ENCODE results near the gene MRPL36.

- TF ChIP-seq CTCF (IDR thresholded peaks at IDR 0.05) (no peak), EP300 (IDR thresholded peaks at IDR 0.05) (no peak), POLR2A (IDR thresholded peaks at IDR 0.05) (no peak), POLR2AphosphoS5 (IDR thresholded peaks at IDR 0.05) (no peak)
These were observed 35.8 kb upstream of the MRPL36 start for GRCh38 chr5:1835431-1835830.
